GM18508 (cell line): ENCODE data around the gene PMIS2.
"Not testable (repeated sequence)": the region's sequence is repeated elsewhere in the genome, so short reads cannot be mapped to it uniquely, and the experiment has no call there.

Experiments used
- ATAC-seq: cut with Tn5 transposase; IDR thresholded peaks from one replicate; pipeline ENCODE4 v1.9.1; 2021; ENCODE audit warnings: moderate number of reproducible peaks; ENCODE audit not compliant: insufficient read depth, unreplicated experiment

PMIS2 gene

DNA sequence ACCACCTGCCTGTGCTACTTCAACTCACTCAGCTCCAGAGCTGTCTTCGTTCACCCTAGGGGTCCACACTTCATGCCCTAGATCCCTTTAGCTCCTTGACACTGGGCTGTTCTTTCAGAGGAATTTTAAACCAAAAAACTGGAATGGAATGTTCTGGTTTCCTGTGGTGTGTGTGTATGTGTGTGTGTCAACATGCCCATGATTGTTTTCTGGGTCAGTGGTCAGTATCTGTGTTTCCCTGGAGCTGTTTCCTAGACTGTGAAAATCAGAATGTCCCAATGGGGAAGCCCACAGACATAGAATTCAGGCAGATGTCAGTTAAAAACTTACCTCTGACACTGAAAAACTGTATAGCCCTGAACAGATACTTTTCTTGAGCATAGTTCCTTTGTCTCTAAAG, 1.3 kb downstream of the PMIS2 start:
- ATAC-seq = no peak

DNA sequence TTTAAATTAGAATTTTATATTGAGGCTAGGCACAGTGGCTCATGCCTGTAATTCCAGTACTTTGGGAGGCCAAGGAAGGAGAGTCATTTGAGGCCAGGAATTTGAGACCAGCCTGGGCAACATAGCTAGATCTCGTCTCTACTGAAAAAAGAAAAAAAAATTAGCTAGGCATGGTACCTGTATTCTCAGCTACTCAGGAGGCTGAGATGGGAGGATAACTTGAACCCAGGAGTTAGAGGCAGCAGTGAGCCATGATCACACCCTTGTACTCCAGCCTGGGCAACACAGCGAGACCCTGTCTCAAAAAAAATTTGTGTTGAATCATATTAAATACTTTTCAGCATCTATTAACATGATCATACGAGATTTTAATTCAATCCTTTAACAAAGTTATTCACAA, 4.9 kb downstream of the PMIS2 start:
- ATAC-seq = no peak

GRCh38 chr19:35592226-35592625, 6.3 kb downstream of the PMIS2 start:
- no peak for ATAC-seq

- ATAC-seq = not testable (repeated sequence)
Measured at GRCh38 chr19:35595026-35595425, 9.1 kb downstream of the PMIS2 start.

DNA sequence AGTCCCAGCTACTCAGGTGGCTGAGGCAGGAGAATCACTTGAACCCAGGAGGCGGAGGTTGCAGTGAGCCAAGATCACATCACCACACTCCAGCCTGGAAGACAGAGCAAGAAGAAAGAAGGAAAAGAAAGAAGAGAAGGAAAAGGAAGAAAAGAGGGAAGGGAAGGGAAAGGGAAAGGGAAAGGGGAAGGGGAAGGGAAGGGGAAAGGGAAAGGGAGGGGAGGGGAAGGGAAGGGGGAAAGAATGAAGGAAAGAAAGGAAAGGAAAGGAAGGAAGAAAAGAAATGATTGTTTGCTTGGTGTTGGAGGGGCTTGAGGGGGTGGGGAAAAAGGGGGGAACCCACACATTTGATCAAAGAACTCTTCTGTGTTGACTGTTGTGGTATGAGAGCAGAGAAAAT, 10.0 kb downstream of the PMIS2 start:
- no peak for ATAC-seq

DNA sequence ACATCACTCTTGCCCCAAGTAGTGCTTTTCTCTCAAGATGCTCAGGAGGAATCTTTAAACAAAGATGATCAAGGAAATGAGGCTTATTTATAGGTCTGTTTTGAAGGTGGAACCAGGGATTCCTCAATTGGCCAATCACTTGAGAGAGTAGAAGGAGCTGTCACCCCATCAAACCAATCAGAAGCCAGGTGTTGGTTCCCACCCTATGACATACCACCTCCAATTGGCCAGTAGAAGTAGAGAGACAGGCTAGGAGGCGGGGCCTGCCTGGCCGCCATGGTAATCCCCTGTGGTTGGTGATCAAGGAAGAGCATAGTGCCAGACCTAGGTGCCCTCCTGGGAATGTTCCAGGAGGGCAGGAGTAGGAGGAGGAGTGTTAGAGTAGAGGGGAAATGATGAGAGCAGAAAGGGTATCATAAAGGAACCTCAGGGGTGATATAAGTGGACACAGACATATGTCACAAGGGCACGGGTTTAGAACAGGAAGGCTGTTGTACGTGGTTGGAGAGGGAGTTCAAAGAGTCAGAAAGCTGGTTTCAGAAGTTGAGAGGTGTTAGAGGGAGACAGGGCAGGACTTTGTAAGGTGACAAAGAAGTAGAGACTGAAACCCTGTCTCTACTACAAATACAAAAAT, 10.5 kb downstream of the PMIS2 start:
- no peak for ATAC-seq

- no peak for ATAC-seq
Measured at GRCh38 chr19:35601971-35602370, 16.0 kb downstream of the PMIS2 start.

GRCh38 chr19:35604436-35604835, 18.5 kb downstream of the PMIS2 start:
- not testable (repeated sequence) for ATAC-seq

DNA sequence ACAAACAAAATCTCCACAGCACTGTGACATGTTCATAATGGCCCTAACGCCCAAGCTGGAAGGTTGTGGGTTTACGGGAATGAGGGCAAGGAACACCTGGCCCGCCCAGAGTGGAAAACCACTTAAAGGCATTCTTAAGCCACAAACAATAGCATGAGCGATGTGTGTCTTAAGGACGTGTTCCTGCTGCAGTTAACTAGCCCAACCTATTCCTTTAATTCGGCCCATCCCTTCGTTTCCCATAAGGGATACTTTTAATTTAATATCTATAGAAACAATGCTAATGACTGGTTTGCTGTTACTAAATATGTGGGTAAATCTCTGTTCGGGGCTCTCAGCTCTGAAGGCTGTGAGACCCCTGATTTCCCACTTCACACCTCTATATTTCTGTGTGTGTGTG, 21.2 kb downstream of the PMIS2 start:
- not testable (repeated sequence) for ATAC-seq

GRCh38 chr19:35607661-35608060, 21.7 kb downstream of the PMIS2 start:
- no peak for ATAC-seq

- ATAC-seq = no peak
Measured at GRCh38 chr19:35608251-35608650, 22.3 kb downstream of the PMIS2 start.

DNA sequence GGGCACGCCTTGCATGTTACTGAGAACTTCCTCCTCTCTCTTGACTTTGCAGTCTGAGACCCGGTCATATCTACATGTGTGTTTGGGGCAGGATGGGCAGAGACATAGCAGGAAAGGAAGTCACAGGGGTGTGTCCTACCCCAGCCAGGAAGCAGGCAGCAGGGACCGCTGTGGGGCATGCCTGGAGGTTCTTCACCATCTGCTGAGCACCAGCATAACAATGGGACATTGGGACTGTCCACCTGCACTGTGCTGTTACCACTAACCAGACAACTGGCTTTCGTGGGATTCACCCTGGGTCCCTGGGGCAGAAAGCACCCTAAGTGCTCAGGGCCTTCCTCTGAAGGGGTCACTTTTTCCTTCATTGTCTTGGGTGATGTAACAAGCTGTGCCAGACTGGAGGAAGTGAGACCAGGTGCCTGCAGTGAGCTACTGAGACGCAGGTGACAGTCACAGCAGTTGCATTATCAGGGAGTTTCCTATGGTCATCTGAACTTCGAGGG, 23.9 kb downstream of the PMIS2 start:
- no peak for ATAC-seq

GRCh38 chr19:35612224-35612558, 26.2 kb downstream of the PMIS2 start:
- ATAC-seq = no peak

GRCh38 chr19:35612559-35613321, 26.8 kb downstream of the PMIS2 start, which contains the start of gene HAUS5:
Gene HAUS5, plus strand, starts transcription at chr19:35612735. Its CDS starts 60 bp downstream, at chr19:35612795.
- ATAC-seq = no peak

- no peak for ATAC-seq
Measured at GRCh38 chr19:35613574-35613973, 27.6 kb downstream of the PMIS2 start.

- no peak for ATAC-seq
Measured at GRCh38 chr19:35615036-35615435, 29.1 kb downstream of the PMIS2 start.

- no peak for ATAC-seq
Measured at GRCh38 chr19:35618857-35619256, 32.9 kb downstream of the PMIS2 start.

DNA sequence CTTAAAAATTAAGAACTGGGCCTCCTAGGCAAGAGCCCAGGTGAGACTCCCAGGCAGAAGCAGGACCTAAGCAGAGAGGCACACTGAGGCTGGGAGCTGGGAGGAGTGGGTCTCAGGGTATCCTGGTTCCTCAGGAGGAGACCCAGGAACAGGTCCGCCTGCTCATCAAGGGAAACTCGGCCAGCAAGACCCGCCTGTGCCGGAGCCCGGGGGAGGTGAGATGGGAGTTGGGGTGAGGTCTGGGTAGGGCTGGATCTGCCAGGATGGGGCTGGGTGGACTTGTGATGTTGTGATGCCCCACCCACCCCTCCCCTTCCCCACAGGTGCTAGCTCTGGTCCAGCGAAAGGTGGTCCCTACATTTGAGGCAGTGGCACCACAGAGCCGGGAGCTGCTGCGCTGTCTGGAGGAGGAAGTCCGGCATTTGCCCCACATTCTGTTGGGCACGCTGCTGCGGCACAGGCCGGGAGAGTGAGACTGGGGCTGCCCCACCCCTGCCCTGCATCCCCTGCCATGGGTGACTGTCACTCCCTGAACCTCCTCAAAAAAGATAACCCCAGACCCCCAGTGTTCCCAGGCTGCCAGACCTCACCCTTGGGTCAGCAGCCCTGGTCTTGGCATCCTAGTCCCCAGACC, 33.4 kb downstream of the PMIS2 start:
- no peak for ATAC-seq

DNA sequence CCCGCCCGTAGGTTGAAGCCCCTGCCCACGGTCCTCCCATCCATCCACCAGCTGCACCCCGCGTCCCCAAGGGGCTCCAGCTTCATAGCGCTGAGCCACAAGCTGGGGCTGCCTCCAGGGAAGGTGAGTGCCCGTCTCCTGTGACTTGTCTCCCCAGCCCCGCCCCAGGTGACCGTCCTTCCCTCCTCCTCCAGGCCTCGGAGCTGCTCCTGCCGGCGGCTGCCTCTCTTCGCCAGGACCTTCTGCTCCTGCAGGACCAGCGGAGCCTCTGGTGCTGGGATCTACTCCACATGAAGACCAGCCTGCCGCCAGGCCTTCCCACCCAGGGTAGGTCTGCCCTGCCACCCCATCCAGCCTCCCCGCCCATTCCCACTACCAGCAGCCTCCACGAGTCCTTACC, 34.0 kb downstream of the PMIS2 start:
- ATAC-seq = no peak

DNA sequence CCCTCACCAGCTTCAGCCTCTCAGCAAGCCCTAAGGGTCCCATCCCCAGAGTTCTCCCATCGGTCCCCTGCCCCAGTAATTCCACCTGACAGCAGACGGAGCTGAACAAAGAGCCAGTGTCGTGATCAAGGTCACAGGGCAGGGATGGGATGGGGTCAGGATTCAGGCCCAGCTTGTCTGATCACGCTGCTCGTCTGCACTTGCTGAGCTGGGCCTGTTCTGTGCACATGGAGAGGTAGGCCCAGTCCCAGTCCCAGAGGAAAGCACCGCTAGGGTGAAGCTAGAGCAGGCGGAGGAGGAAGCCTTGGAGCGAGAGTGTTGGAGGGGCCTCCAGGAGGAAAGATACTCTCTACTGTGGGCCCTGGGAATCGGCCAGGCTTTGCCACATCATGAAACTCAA, 35.7 kb downstream of the PMIS2 start:
- no peak for ATAC-seq

- ATAC-seq = no peak
Measured at GRCh38 chr19:35622750-35623149, 36.8 kb downstream of the PMIS2 start.
